IMR-90 (cell line): ENCODE results near the gene FLT1. TPM values are rescaled to one million over a fixed set of nuclear protein-coding genes. Genes with fewer than 3 reads are reported as not detected.

Source experiments
- ATAC-seq: fragments of 200-7000 bp; cut with Tn5 transposase; 2 replicates; pipeline ENCODE4 v1.9.1; 2020; ENCODE audit warnings: low read depth, mild to moderate bottlenecking, moderate library complexity
- BruUV-seq: library from RNA; stranded (reverse); fragments of 400-500 nt; replicated peaks from 2 replicates; lab custom pipeline; 2021; lab: Mats Ljungman, UMichigan
- CTCF ChIA-PET: fragments of 300-600 bp; formaldehyde crosslinking; extraction: SDS; loops from one replicate; lab custom pipeline; 2021; ENCODE audit warnings: antibody characterized with exemption; lab: Yijun Ruan, JAX
- POLR2A ChIA-PET: fragments of 300-600 bp; sonication (Branson Sonifier 250); formaldehyde crosslinking; loops from one replicate; lab custom pipeline; 2022; ENCODE audit warnings: antibody characterized with exemption; ENCODE audit not compliant: unreplicated experiment; lab: Charles Lee
- DNase-seq: peaks from one replicate; pipeline ENCODE4 v3.0.0; 2013
- H2AFZ ChIP-seq: replicated peaks from 2 replicates; pipeline ENCODE3; 2013; ENCODE audit warnings: low read length, mild to moderate bottlenecking; ENCODE audit not compliant: poor library complexity
- H2AK5ac ChIP-seq: 2 replicates; pipeline ENCODE4 v1.6.1; 2013; ENCODE audit warnings: low read depth, low read length, inconsistent platforms
- H2AK9ac ChIP-seq: replicated peaks from 2 replicates; pipeline ENCODE3; 2013; ENCODE audit warnings: mild to moderate bottlenecking, low read depth, low read length, moderate library complexity; ENCODE audit not compliant: poor library complexity
- H2BK120ac ChIP-seq: 2 replicates; pipeline ENCODE4 v1.6.1; 2013; ENCODE audit warnings: low read depth, low read length, inconsistent platforms
- H2BK15ac ChIP-seq: 3 replicates; pipeline ENCODE4 v1.6.1; 2013; ENCODE audit warnings: low read depth, low read length, inconsistent platforms
- H2BK20ac ChIP-seq: 2 replicates; pipeline ENCODE4 v1.6.1; 2013; ENCODE audit warnings: low read depth, mild to moderate bottlenecking, inconsistent platforms, low read length, moderate library complexity
- H2BK5ac ChIP-seq: 2 replicates; pipeline ENCODE4 v1.6.1; 2013; ENCODE audit warnings: mild to moderate bottlenecking, low read depth, low read length, inconsistent platforms; ENCODE audit not compliant: poor library complexity, severe bottlenecking
- H3K14ac ChIP-seq: replicated peaks from 2 replicates; pipeline ENCODE4 v1.6.1; 2013; ENCODE audit warnings: low read depth, low read length, inconsistent platforms
- H3K18ac ChIP-seq: 2 replicates; pipeline ENCODE4 v1.6.1; 2013; ENCODE audit warnings: low read depth, low read length, control low read depth
- H3K23ac ChIP-seq: 2 replicates; pipeline ENCODE4 v1.6.1; 2013; ENCODE audit warnings: low read depth, low read length, inconsistent platforms
- H3K27ac ChIP-seq: 2 replicates; pipeline ENCODE4 v1.5.1; 2013; ENCODE audit warnings: mild to moderate bottlenecking, control low read depth, low read length; ENCODE audit not compliant: insufficient read depth
- H3K27me3 ChIP-seq: 2 replicates; pipeline ENCODE4 v1.6.1; 2013; ENCODE audit warnings: low read length; ENCODE audit not compliant: control insufficient read depth, insufficient read depth
- H3K36me3 ChIP-seq: 2 replicates; pipeline ENCODE4 v1.6.1; 2013; ENCODE audit warnings: low read length, mixed read lengths; ENCODE audit not compliant: control insufficient read depth, insufficient read depth
- H3K4ac ChIP-seq: 2 replicates; pipeline ENCODE4 v1.6.1; 2013; ENCODE audit warnings: low read depth, low read length, inconsistent platforms
- H3K4me1 ChIP-seq: 2 replicates; pipeline ENCODE4 v1.6.1; 2013; ENCODE audit warnings: low read length, mixed read lengths; ENCODE audit not compliant: control insufficient read depth, insufficient read depth
- H3K4me2 ChIP-seq: 2 replicates; pipeline ENCODE4 v1.6.1; 2013; ENCODE audit warnings: low read depth, mild to moderate bottlenecking, control low read depth, low read length, moderate library complexity
- H3K4me3 ChIP-seq: 2 replicates; pipeline ENCODE4 v1.5.1; 2013; ENCODE audit warnings: low read depth, mild to moderate bottlenecking, control low read depth, low read length, moderate library complexity; ENCODE audit not compliant: insufficient read depth
- H3K56ac ChIP-seq: 2 replicates; pipeline ENCODE4 v1.6.1; 2013; ENCODE audit warnings: low read length, inconsistent platforms; ENCODE audit not compliant: insufficient read depth; ENCODE audit errors: extremely low read depth
- H3K79me1 ChIP-seq, 2 experiments: 2 replicates each; pipeline ENCODE4 v1.6.1; 2013; ENCODE audit warnings: low read length in 2 of 2, inconsistent platforms in 1 of 2, low read depth in 1 of 2
- H3K9ac ChIP-seq: 2 replicates; pipeline ENCODE4 v1.6.1; 2013; ENCODE audit warnings: low read depth, low read length, control low read depth
- H3K9me1 ChIP-seq: 2 replicates; pipeline ENCODE4 v1.6.1; 2013; ENCODE audit warnings: low read length, inconsistent platforms; ENCODE audit not compliant: insufficient read depth
- H3K9me3 ChIP-seq: 2 replicates; pipeline ENCODE4 v1.6.1; 2013; ENCODE audit warnings: low read length; ENCODE audit not compliant: control insufficient read depth, insufficient read depth
- H4K20me1 ChIP-seq: 2 replicates; pipeline ENCODE4 v1.6.1; 2013; ENCODE audit warnings: low read length, inconsistent platforms; ENCODE audit not compliant: insufficient read depth
- H4K5ac ChIP-seq: 2 replicates; pipeline ENCODE4 v1.6.1; 2013; ENCODE audit warnings: mild to moderate bottlenecking, low read depth, low read length, control low read depth
- H4K8ac ChIP-seq, 2 experiments: 2 replicates each; pipeline ENCODE4 v1.6.1; 2013; ENCODE audit warnings: low read depth in 2 of 2, low read length in 2 of 2, control low read depth in 1 of 2, inconsistent platforms in 1 of 2
- H4K91ac ChIP-seq: 2 replicates; pipeline ENCODE4 v1.6.1; 2013; ENCODE audit warnings: low read depth, low read length, inconsistent platforms; ENCODE audit not compliant: insufficient read depth
- BHLHE40 ChIP-seq: fragments of 150-350 bp; IDR thresholded peaks from 2 replicates; pipeline ENCODE4 v1.6.1; 2016; ENCODE audit warnings: mild to moderate bottlenecking, low read depth, low read length
- CEBPB ChIP-seq: IDR thresholded peaks from 2 replicates; pipeline ENCODE4 v1.6.1; 2012; ENCODE audit warnings: low read depth, low read length, improper control_type of control experiment
- FOS ChIP-seq: fragments of 150-350 bp; IDR thresholded peaks from 2 replicates; pipeline ENCODE4 v1.6.1; 2016; ENCODE audit warnings: low read depth, low read length
- MAFK ChIP-seq: IDR thresholded peaks from 2 replicates; pipeline ENCODE4 v1.6.1; 2012; ENCODE audit warnings: low read depth, low read length, improper control_type of control experiment
- MAZ ChIP-seq: IDR thresholded peaks from 2 replicates; pipeline ENCODE4 v1.6.1; 2012; ENCODE audit warnings: low read depth, mild to moderate bottlenecking, low read length, improper control_type of control experiment, moderate library complexity, borderline replicate concordance
- MXI1 ChIP-seq: IDR thresholded peaks from 2 replicates; pipeline ENCODE4 v1.6.1; 2012; ENCODE audit warnings: low read depth, mild to moderate bottlenecking, low read length, moderate library complexity, borderline replicate concordance
- POLR2A ChIP-seq: IDR thresholded peaks from 2 replicates; pipeline ENCODE4 v1.6.1; 2012; ENCODE audit warnings: mild to moderate bottlenecking, low read depth, low read length
- RAD21 ChIP-seq: IDR thresholded peaks from 2 replicates; pipeline ENCODE4 v1.6.1; 2012; ENCODE audit warnings: low read length, improper control_type of control experiment
- RCOR1 ChIP-seq: IDR thresholded peaks from 2 replicates; pipeline ENCODE4 v1.6.1; 2012; ENCODE audit warnings: mild to moderate bottlenecking, low read length, improper control_type of control experiment; ENCODE audit not compliant: insufficient replicate concordance
- WGBS, 2 experiments: methylation state at CpG; one replicate each; pipeline versions ENCODE4 v1.1.5 to v1.1.7; 2013; ENCODE audit warnings: missing lambda C conversion rate in 2 of 2; ENCODE audit not compliant: insufficient read length in 1 of 2; ENCODE audit errors: extremely low coverage in 2 of 2; 5-methylcytosine and 5-hydroxymethylcytosine counted together
- dilution Hi-C: fragments of 300-500 bp; cut with HindIII; formaldehyde crosslinking; loops from one replicate; pipeline ENCODE4 v1.14.3; 2018; ENCODE audit warnings: low sequenced_read_pairs; ENCODE audit not compliant: unreplicated experiment
- in situ Hi-C: fragments of 300-500 bp; cut with MboI; formaldehyde crosslinking; loops from 3 replicates; pipeline ENCODE4 v1.14.3; 2019; ENCODE audit warnings: low sequenced_read_pairs, inconsistent platforms, mixed read lengths
- intact Hi-C: fragments of 100-400 bp; cut with micrococcal nuclease; formaldehyde crosslinking; loops from 2 replicates; pipeline ENCODE4 v1.10.0; 2022
- polyA plus RNA-seq, 3 experiments: library from polyadenylated mRNA; depleted of rRNA; stranded (reverse); fragments of >200 nt; gene quantifications; 2 replicates each; pipeline ENCODE4 v1.2.3, GENCODE V29; 2012; ENCODE audit warnings: low replicate concordance in 1 of 3
- total RNA-seq: library from RNA; depleted of rRNA; stranded (reverse); fragments of >200 nt; gene quantifications from 2 replicates; pipeline ENCODE4 v1.2.3, GENCODE V29; 2012
- TF ChIP-seq, protein P1 (sequence below): conservative IDR thresholded peaks from 2 replicates; pipeline ENCODE4 v1.5.1; 2012; ENCODE audit warnings: mild to moderate bottlenecking, low read depth, low read length, improper control_type of control experiment
- TF ChIP-seq, protein P2 (sequence below): fragments of 150-350 bp; IDR thresholded peaks from 2 replicates; pipeline ENCODE4 v1.6.1; 2016; ENCODE audit warnings: low read depth, mild to moderate bottlenecking, low read length, moderate library complexity, borderline replicate concordance
- TF ChIP-seq, protein P3 (sequence below): fragments of 150-350 bp; IDR thresholded peaks from 2 replicates; pipeline ENCODE4 v1.6.1; 2017; ENCODE audit warnings: mild to moderate bottlenecking, antibody characterized with exemption, low read length, low read depth

FLT1 gene
- total and polyA plus RNA-seq, 2 of the 4 experiments (the other 2 are of a cell fraction), result 4.5 to 10.4 TPM

- TF ChIP-seq MAZ, result peak; percentile 50
- TF ChIP-seq FOS, result peak; percentile 78
- peak; percentile 37 for TF ChIP-seq RAD21
These were observed 165.4 kb downstream of the FLT1 start (continued) for GRCh38 chr13:28329395-28330158.

- TF ChIP-seq MXI1, result no peak
- TF ChIP-seq, protein P1, sequence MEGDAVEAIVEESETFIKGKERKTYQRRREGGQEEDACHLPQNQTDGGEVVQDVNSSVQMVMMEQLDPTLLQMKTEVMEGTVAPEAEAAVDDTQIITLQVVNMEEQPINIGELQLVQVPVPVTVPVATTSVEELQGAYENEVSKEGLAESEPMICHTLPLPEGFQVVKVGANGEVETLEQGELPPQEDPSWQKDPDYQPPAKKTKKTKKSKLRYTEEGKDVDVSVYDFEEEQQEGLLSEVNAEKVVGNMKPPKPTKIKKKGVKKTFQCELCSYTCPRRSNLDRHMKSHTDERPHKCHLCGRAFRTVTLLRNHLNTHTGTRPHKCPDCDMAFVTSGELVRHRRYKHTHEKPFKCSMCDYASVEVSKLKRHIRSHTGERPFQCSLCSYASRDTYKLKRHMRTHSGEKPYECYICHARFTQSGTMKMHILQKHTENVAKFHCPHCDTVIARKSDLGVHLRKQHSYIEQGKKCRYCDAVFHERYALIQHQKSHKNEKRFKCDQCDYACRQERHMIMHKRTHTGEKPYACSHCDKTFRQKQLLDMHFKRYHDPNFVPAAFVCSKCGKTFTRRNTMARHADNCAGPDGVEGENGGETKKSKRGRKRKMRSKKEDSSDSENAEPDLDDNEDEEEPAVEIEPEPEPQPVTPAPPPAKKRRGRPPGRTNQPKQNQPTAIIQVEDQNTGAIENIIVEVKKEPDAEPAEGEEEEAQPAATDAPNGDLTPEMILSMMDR, result no peak
- no peak for TF ChIP-seq CEBPB
- no peak for TF ChIP-seq BHLHE40
- no peak for TF ChIP-seq MAFK
- TF ChIP-seq, protein P2, sequence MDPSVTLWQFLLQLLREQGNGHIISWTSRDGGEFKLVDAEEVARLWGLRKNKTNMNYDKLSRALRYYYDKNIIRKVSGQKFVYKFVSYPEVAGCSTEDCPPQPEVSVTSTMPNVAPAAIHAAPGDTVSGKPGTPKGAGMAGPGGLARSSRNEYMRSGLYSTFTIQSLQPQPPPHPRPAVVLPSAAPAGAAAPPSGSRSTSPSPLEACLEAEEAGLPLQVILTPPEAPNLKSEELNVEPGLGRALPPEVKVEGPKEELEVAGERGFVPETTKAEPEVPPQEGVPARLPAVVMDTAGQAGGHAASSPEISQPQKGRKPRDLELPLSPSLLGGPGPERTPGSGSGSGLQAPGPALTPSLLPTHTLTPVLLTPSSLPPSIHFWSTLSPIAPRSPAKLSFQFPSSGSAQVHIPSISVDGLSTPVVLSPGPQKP, result no peak
- no peak for TF ChIP-seq RCOR1
- TF ChIP-seq RAD21, result no peak
- TF ChIP-seq, protein P3, sequence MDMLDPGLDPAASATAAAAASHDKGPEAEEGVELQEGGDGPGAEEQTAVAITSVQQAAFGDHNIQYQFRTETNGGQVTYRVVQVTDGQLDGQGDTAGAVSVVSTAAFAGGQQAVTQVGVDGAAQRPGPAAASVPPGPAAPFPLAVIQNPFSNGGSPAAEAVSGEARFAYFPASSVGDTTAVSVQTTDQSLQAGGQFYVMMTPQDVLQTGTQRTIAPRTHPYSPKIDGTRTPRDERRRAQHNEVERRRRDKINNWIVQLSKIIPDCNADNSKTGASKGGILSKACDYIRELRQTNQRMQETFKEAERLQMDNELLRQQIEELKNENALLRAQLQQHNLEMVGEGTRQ, result no peak
- TF ChIP-seq POLR2A, result no peak
- no peak for DNase-seq
- Histone ChIP-seq H3K4ac (no peak overlapping the region), H3K23ac (no peak overlapping the region), H3K27ac (no peak overlapping the region), H2BK15ac (no peak overlapping the region), H3K18ac (no peak overlapping the region), H3K4me2 (no peak overlapping the region), H3K4me1 (peaks cover 12% of the 10 kb centered on the region), H2AFZ (no peak overlapping the region), H3K36me3 (no peaks in the 10 kb centered on the region), H3K56ac (no peak overlapping the region), H2BK5ac (no peak overlapping the region), H4K20me1 (no peaks in the 10 kb centered on the region), H2AK9ac (no peak overlapping the region), H3K79me1 (no peaks in the 10 kb centered on the region), H3K9ac (no peak overlapping the region), H3K4me3 (no peak overlapping the region), H2BK20ac (no peak overlapping the region), H3K9me1 (peaks cover 11% of the 10 kb centered on the region), H3K14ac (no peak overlapping the region), H3K9me3 (no peaks in the 10 kb centered on the region), H2BK120ac (no peak overlapping the region), H4K8ac (no peak overlapping the region), H2AK5ac (no peak overlapping the region; the same call in none of the 2 replicates), H4K91ac (no peak overlapping the region), H3K27me3 (no peaks in the 10 kb centered on the region), H4K5ac (no peak overlapping the region)
- BruUV-seq, result no TSS peak
- WGBS, 2 experiments, result no CpG with 5 or more reads among the region's 8 CpGs
- intact Hi-C loops, result loop anchor here (2.0 kb wide), 1 partner anchor 331 kb away; the partner anchor contains the start of gene POMP
- in situ Hi-C loops, result loop anchor here (10.0 kb wide), 1 partner anchor 467 kb away; no protein-coding TSS in a partner anchor
- dilution Hi-C loops, result no loop called here
- ChIA-PET CTCF (interaction anchor here (0.5 to 1.2 kb wide), 2 partner anchors 263 to 308 kb away, joined by 3 to 4 read pairs; no protein-coding TSS in a partner anchor), POLR2A (interaction anchor here (0.7 kb wide), 1 partner anchor 161 kb away, joined by 4 read pairs; no protein-coding TSS in a partner anchor)
- no peak for ATAC-seq
These were observed 166.7 kb downstream of the FLT1 start for GRCh38 chr13:28328271-28328607.
